ENCODE measurements around the gene DIP2C. TPM values are rescaled to one million over a fixed set of nuclear protein-coding genes. Genes with fewer than 3 reads are reported as not detected.
"Not testable (repeated sequence)": the region's sequence is repeated elsewhere in the genome, so short reads cannot be mapped to it uniquely, and the experiment has no call there.

Gene DIP2C
- total and polyA plus RNA-seq, 2 donors: 21.0 to 24.3 TPM

- no peak for DNase-seq (ENCODE audit: extremely low spot score)
Measured at GRCh38 chr10:436911-437665, 252.4 kb downstream of the DIP2C start.

GRCh38 chr10:436013-436697, 253.3 kb downstream of the DIP2C start:
- Histone ChIP-seq H3K4me1 (ENCODE audit: insufficient read depth) (no peaks in the 10 kb centered on the region), H3K36me3 (ENCODE audit: insufficient read depth) (no peaks in the 10 kb centered on the region), H3K4me3 (ENCODE audit: low read depth, low read length) (no peak overlapping the region), H3K27ac (ENCODE audit: low read depth) (no peak overlapping the region)
- 96% methylated on average over 19 of the region's 19 CpGs for WGBS
- DNase-seq (ENCODE audit: extremely low spot score): no peak

More at GRCh38 chr10:436911-437665, 252.4 kb downstream of the DIP2C start:
- Histone ChIP-seq H3K36me3 (ENCODE audit: insufficient read depth) (no peaks in the 10 kb centered on the region), H3K4me3 (ENCODE audit: low read depth, low read length) (no peak overlapping the region), H3K4me1 (ENCODE audit: insufficient read depth) (no peaks in the 10 kb centered on the region), H3K27ac (ENCODE audit: low read depth) (no peak overlapping the region)
- 91% methylated on average over 17 of the region's 17 CpGs for WGBS

- no peaks in the 10 kb centered on the region for H3K36me3 ChIP-seq (ENCODE audit: insufficient read depth)
- WGBS: 76% methylated on average over 3 of the region's 3 CpGs
- no peak for DNase-seq (ENCODE audit: extremely low spot score)
Measured at GRCh38 chr10:435397-435796, 254.1 kb downstream of the DIP2C start.

GRCh38 chr10:429696-430095, 259.8 kb downstream of the DIP2C start:
- no peak for DNase-seq (ENCODE audit: extremely low spot score)
- Histone ChIP-seq H3K4me3 (ENCODE audit: low read depth, low read length) (no peak overlapping the region), H3K27ac (ENCODE audit: low read depth) (no peak overlapping the region), H3K36me3 (ENCODE audit: insufficient read depth) (no peaks in the 10 kb centered on the region), H3K4me1 (ENCODE audit: insufficient read depth) (no peaks in the 10 kb centered on the region)
- 65% methylated on average over 2 of the region's 2 CpGs for WGBS

More at GRCh38 chr10:435397-435796, 254.1 kb downstream of the DIP2C start:
- Histone ChIP-seq H3K27ac (ENCODE audit: low read depth) (no peak overlapping the region), H3K4me1 (ENCODE audit: insufficient read depth) (no peaks in the 10 kb centered on the region), H3K4me3 (ENCODE audit: low read depth, low read length) (no peak overlapping the region)

GRCh38 chr10:427761-428519, 261.5 kb downstream of the DIP2C start:
- Histone ChIP-seq H3K36me3 (ENCODE audit: insufficient read depth) (no peaks in the 10 kb centered on the region), H3K27ac (ENCODE audit: low read depth) (no peak overlapping the region), H3K4me1 (ENCODE audit: insufficient read depth) (no peaks in the 10 kb centered on the region), H3K4me3 (ENCODE audit: low read depth, low read length) (no peak overlapping the region)
- 71% methylated on average over 9 of the region's 9 CpGs for WGBS
- DNase-seq (ENCODE audit: extremely low spot score): no peak

- WGBS: 97% methylated on average over 12 of the region's 12 CpGs
- H3K4me3 ChIP-seq (ENCODE audit: low read depth, low read length); DNase-seq (ENCODE audit: extremely low spot score): not testable (repeated sequence)
Measured at GRCh38 chr10:425365-425764, 264.1 kb downstream of the DIP2C start.

GRCh38 chr10:424724-425123, 264.7 kb downstream of the DIP2C start:
- not testable (repeated sequence) for H3K36me3 ChIP-seq (ENCODE audit: insufficient read depth); DNase-seq (ENCODE audit: extremely low spot score); H3K4me1 ChIP-seq (ENCODE audit: insufficient read depth); H3K4me3 ChIP-seq (ENCODE audit: low read depth, low read length); H3K27ac ChIP-seq (ENCODE audit: low read depth)
- WGBS: 94% methylated on average over 10 of the region's 11 CpGs

More at GRCh38 chr10:425365-425764, 264.1 kb downstream of the DIP2C start:
- H3K4me1 ChIP-seq (ENCODE audit: insufficient read depth); H3K36me3 ChIP-seq (ENCODE audit: insufficient read depth); H3K27ac ChIP-seq (ENCODE audit: low read depth): not testable (repeated sequence)

GRCh38 chr10:423178-423577, 266.3 kb downstream of the DIP2C start:
- H3K27ac ChIP-seq (ENCODE audit: low read depth): no peak overlapping the region
- no peaks in the 10 kb centered on the region for H3K4me1 ChIP-seq (ENCODE audit: insufficient read depth)
- no peaks in the 10 kb centered on the region for H3K36me3 ChIP-seq (ENCODE audit: insufficient read depth)
- 90% methylated on average over 7 of the region's 7 CpGs for WGBS
- DNase-seq (ENCODE audit: extremely low spot score): no peak
- H3K4me3 ChIP-seq (ENCODE audit: low read depth, low read length): no peak overlapping the region

GRCh38 chr10:422675-423074, 266.8 kb downstream of the DIP2C start:
- Histone ChIP-seq H3K4me3 (ENCODE audit: low read depth, low read length) (no peak overlapping the region), H3K27ac (ENCODE audit: low read depth) (no peak overlapping the region), H3K36me3 (ENCODE audit: insufficient read depth) (no peaks in the 10 kb centered on the region), H3K4me1 (ENCODE audit: insufficient read depth) (no peaks in the 10 kb centered on the region)
- DNase-seq (ENCODE audit: extremely low spot score): no peak
- WGBS: 86% methylated on average over 14 of the region's 14 CpGs

- Histone ChIP-seq H3K4me3 (ENCODE audit: low read depth, low read length) (no peak overlapping the region), H3K27ac (ENCODE audit: low read depth) (no peak overlapping the region), H3K4me1 (ENCODE audit: insufficient read depth) (no peaks in the 10 kb centered on the region), H3K36me3 (ENCODE audit: insufficient read depth) (no peaks in the 10 kb centered on the region)
- WGBS: 83% methylated on average over 11 of the region's 11 CpGs
- no peak for DNase-seq (ENCODE audit: extremely low spot score)
Measured at GRCh38 chr10:422241-422640, 267.2 kb downstream of the DIP2C start.

GRCh38 chr10:421170-421569, 268.3 kb downstream of the DIP2C start:
- no peak overlapping the region for H3K27ac ChIP-seq (ENCODE audit: low read depth)
- no peak overlapping the region for H3K4me3 ChIP-seq (ENCODE audit: low read depth, low read length)
- no peaks in the 10 kb centered on the region for H3K4me1 ChIP-seq (ENCODE audit: insufficient read depth)
- 81% methylated on average over 8 of the region's 8 CpGs for WGBS
- no peaks in the 10 kb centered on the region for H3K36me3 ChIP-seq (ENCODE audit: insufficient read depth)
- DNase-seq (ENCODE audit: extremely low spot score): no peak

- no peak for DNase-seq (ENCODE audit: extremely low spot score)
- 95% methylated on average over 46 of the region's 46 CpGs for WGBS
- no peaks in the 10 kb centered on the region for H3K36me3 ChIP-seq (ENCODE audit: insufficient read depth)
- H3K4me1 ChIP-seq (ENCODE audit: insufficient read depth): no peaks in the 10 kb centered on the region
- H3K4me3 ChIP-seq (ENCODE audit: low read depth, low read length): no peak overlapping the region
- no peak overlapping the region for H3K27ac ChIP-seq (ENCODE audit: low read depth)
Measured at GRCh38 chr10:420154-421121, 269.0 kb downstream of the DIP2C start.

- Histone ChIP-seq H3K27ac (ENCODE audit: low read depth) (no peak overlapping the region), H3K4me3 (ENCODE audit: low read depth, low read length) (no peak overlapping the region), H3K4me1 (ENCODE audit: insufficient read depth) (no peaks in the 10 kb centered on the region), H3K36me3 (ENCODE audit: insufficient read depth) (no peaks in the 10 kb centered on the region)
- WGBS: 94% methylated on average over 19 of the region's 19 CpGs
- no peak for DNase-seq (ENCODE audit: extremely low spot score)
Measured at GRCh38 chr10:418894-419293, 270.6 kb downstream of the DIP2C start.

Measured in urinary bladder (tissue), 4 donors.